ENCODE results near the gene ADARB1.

Gene ADARB1

DNA sequence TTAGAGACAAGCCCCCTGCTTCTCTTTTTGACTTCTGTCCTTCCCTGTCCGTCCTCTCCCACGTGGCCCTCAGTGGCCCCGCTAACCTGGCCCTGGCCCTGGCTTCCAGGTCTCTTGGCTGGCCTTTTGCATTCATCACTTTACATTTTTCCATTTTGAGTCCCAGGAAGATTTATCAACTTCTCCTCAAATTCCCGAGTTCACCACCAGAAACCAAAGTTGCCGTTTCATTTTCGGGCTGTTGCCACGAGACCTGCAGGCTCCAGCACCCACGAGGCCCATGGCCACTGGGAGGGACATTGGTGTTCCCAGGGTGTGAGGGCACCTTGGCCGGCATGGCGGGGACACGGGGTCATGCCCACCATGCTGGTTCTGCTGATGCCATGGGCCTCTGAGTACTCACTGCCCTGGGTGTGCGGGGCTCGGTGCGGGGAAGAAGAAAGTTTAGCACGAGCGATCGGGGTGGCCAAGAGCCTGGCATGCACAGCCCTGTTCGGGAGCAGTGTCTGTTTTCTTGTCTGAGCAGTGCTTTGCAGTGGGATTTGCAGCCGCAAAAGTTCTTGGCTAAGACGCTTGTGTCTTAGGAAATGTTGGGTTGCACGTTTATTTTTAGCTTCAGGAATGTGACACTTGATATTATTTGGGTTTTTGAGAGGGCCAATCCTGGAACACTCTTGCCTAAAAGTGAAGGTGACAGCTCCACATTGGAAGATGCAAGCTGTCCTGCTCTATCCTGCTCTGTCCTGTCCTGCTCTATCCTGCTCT lies 40.4 kb upstream of the ADARB1 start:
- Mint-ChIP-seq H3K36me3 (ENCODE audit: low read depth) (no peaks in the 10 kb centered on the region), H3K4me1 (ENCODE audit: low read depth) (no peaks in the 10 kb centered on the region), H3K27ac (no peak overlapping the region), H3K27me3 (peaks cover 13% of the 10 kb centered on the region), H3K4me3 (no peak overlapping the region), H3K9me3 (peaks cover 11% of the 10 kb centered on the region)
- DNase-seq, result no peak

DNA sequence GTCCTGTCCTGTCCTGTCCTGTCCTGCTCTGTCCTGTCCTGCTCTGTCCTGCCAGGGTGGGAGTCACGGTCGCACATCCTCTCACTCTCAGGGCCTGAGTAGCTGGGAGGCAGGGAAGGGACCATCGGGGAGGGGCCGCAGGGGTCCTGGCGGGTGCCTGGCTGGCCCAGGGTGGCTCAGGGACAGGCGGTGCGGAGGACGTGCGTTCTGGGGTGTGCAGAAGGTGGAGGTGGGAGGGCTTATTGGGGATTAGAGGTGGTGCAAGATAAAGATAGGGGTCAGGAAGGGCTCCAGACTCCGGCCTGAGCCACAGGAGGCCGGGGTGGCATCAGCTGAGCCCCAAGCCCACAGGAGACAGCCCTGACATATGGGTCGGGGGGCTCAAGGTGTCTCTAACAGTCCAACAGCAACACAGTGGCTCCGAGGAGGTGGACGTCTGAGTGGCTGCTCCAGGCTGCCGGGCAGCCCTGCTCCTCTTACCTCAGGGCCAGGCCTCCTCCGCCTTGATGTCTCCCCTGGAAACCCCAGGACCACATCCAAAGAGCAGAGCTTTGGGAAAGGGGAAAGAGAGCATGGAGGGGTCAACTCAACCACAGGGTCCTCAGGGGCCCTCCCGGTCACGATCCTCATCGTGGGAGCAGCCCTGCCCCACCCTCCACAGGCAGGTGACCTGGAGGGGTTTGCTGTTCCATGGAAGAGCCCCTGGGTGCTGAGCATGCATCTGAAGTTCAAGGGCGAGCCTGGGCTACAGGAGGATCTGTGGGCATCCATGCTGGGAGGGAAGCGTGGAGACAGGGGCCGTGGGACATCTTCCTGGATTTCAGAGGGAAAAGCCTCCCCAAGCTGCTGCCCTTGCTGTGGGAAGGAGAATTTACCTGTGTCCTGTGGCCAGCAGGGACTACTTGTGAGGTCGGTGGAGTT lies 39.6 kb upstream of the ADARB1 start:
- Mint-ChIP-seq H3K9me3 (peaks cover 11% of the 10 kb centered on the region), H3K27ac (no peak overlapping the region), H3K4me1 (ENCODE audit: low read depth) (no peaks in the 10 kb centered on the region), H3K27me3 (peaks cover 13% of the 10 kb centered on the region), H3K4me3 (no peak overlapping the region), H3K36me3 (ENCODE audit: low read depth) (no peaks in the 10 kb centered on the region)
- no peak for DNase-seq

DNA sequence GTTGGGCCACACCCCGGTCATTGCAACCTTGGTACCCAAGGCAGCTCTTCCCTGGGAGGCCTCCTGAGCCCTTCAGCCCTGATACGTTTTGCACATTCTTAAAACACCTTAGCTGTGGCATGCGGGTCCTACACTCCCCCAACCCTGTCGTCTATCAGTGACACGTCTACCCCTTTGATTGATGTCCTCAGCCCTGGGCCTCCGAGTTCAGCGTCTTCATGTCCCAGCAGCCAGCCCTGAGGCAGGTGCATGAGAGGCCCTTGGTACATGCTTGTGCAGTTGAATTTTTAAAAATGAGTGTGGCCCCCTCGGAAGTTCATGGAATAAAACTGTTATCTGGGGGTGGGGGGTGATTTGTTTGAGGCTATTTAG lies 38.9 kb upstream of the ADARB1 start:
- H3K4me1 Mint-ChIP-seq (ENCODE audit: low read depth), result no peaks in the 10 kb centered on the region
- peaks cover 10% of the 10 kb centered on the region for H3K27me3 Mint-ChIP-seq
- no peak overlapping the region for H3K27ac Mint-ChIP-seq
- H3K4me3 Mint-ChIP-seq, result no peak overlapping the region
- no peaks in the 10 kb centered on the region for H3K36me3 Mint-ChIP-seq (ENCODE audit: low read depth)
- no peak for DNase-seq
- H3K9me3 Mint-ChIP-seq, result peaks cover 11% of the 10 kb centered on the region

DNA sequence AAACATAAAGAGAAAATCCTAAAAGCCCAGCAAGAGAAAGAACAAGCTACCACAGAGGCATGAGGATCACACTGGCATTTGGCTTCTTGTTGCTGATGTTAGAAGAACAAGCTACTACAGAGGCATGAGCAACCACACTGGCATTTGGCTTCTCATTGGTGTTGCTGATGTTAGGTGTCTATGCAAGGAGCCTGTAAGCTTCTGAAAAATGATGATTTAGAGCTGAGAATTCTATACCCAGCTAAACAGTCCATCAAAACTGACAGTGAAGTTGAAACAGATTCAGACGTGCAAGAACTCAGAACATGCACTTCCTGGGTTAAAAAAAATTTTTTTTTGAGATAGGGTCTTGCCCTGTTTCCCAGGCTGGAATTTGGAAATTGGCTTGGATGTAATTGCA lies 37.8 kb upstream of the ADARB1 start:
- no peak overlapping the region for H3K27ac Mint-ChIP-seq
- H3K4me1 Mint-ChIP-seq (ENCODE audit: low read depth), result no peaks in the 10 kb centered on the region
- H3K36me3 Mint-ChIP-seq (ENCODE audit: low read depth), result no peaks in the 10 kb centered on the region
- DNase-seq, result no peak
- H3K4me3 Mint-ChIP-seq, result no peak overlapping the region
- peaks cover 11% of the 10 kb centered on the region for H3K9me3 Mint-ChIP-seq
- peaks cover 8% of the 10 kb centered on the region for H3K27me3 Mint-ChIP-seq

DNA sequence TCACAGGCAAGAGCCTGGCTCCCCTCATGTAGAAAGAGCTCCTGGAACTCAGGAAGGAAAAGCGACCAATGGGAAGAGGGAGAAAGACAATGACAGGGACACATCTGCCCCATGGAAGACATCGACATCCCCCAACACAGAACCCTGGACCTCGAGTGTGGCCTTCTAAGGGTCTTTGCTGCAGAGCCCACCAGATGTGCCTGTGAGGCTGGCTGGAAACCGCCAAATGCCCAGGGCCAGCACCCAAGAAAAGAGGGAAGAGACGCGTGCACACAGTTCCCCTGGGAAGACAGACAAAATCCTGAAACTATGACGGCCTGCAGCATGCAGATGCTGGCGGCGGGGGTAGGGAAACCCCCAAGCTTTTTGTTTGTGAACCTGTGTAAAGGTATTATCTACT lies 36.4 kb upstream of the ADARB1 start:
- H3K27ac Mint-ChIP-seq, result no peak overlapping the region
- H3K9me3 Mint-ChIP-seq, result peaks cover 11% of the 10 kb centered on the region
- H3K27me3 Mint-ChIP-seq, result peaks cover 8% of the 10 kb centered on the region

DNA sequence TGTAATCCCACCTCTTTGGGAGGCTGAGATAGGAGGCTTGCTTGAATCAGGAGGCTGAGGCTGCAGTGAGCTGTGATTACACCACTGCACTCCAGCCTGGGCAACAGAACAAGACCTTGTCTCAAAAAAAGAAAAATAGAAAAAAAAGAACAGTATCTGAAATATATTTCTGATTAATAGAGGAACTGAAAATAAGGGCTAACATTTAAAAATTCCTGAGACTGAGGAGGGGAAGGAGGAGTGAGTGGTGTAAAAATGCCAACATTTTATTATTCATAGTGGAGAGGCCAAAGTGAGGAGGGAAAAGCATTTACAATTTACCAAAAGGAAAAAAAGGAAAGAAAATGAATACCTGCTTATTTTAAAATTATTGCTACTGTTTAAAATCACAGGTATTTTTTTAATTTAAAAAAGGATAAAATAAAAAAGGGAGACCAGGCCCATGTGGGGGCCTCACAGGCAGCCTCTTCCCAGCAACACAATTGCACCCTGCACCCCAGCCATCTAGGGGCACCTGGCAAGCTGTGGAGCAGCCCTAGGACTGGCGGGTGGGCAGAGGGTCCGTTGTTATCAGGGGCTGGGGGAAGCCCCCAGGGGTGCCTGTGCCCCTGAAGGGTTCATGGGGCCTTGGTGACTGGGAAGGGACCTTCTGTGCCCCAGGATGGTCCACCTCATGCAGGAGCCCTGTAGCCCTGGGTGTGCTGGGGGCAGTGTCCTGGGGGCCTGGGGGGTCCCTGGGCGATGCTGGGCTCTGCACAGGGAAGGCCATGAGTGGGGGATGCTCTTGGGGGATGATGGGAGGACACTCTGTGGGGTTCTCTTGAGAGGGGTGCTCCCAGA lies 34.8 kb upstream of the ADARB1 start:
- Mint-ChIP-seq H3K4me1 (ENCODE audit: low read depth) (no peaks in the 10 kb centered on the region), H3K27ac (no peak overlapping the region), H3K9me3 (peaks cover 11% of the 10 kb centered on the region), H3K4me3 (no peak overlapping the region), H3K36me3 (ENCODE audit: low read depth) (no peaks in the 10 kb centered on the region), H3K27me3 (peaks cover 3% of the 10 kb centered on the region)
- no peak for DNase-seq

More for the DNA sequence above, 36.4 kb upstream of the ADARB1 start:
- Mint-ChIP-seq H3K36me3 (ENCODE audit: low read depth) (no peaks in the 10 kb centered on the region), H3K4me1 (ENCODE audit: low read depth) (no peaks in the 10 kb centered on the region), H3K4me3 (no peak overlapping the region)
- no peak for DNase-seq

DNA sequence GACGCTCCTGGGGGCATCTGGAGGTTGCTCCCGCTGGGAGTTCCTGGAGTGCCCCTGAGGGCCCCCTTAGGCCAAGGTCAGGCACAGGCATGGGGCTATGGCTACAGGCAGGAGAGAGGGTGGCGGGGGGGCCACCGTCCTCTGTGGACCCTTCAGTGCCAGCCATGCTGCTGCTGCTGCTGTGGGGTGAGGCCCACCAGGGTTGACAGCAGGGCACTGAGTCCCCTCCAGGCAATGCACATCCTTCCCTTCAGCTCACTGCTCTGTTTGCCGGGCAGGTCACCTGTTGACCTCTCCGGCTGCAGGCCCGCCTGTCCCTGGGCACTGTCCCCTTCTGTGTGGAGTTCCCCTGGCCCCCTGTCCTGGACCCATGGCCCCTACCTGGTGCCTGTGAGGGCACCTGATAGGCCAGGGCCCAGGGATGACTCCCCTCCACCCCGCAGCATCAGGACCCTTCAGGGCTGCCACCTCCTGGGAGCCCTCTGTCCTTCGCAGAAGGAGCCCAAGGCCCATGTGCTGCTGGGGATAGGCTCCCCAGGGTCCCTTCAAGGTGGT lies 34.1 kb upstream of the ADARB1 start:
- no peak overlapping the region for H3K27ac Mint-ChIP-seq
- H3K9me3 Mint-ChIP-seq, result peaks cover 11% of the 10 kb centered on the region
- H3K27me3 Mint-ChIP-seq, result peaks cover 8% of the 10 kb centered on the region
- H3K36me3 Mint-ChIP-seq (ENCODE audit: low read depth), result no peaks in the 10 kb centered on the region
- DNase-seq, result no peak
- H3K4me1 Mint-ChIP-seq (ENCODE audit: low read depth), result no peaks in the 10 kb centered on the region
- no peak overlapping the region for H3K4me3 Mint-ChIP-seq

DNA sequence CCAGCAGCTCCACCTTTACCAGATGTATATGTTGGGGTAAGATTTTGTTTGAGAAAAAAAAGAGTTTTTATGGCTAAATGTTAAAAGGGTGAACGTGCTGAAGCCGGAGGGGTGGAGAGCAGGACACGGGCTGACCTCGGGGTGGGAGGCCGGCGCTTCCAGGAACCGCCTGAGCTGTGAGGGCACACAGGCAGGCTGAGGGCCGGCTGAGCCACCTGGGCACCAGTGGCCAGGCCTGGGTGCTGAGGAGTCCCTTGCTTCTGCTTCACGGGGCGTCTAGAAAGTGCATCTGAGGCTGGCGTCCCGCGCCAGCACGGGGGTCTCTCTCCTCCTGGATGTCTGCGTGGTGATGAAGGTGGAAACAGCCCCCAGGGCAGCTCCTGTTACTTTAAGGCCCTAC lies 33.6 kb upstream of the ADARB1 start:
- no peaks in the 10 kb centered on the region for H3K4me1 Mint-ChIP-seq (ENCODE audit: low read depth)
- H3K27ac Mint-ChIP-seq, result no peak overlapping the region
- H3K9me3 Mint-ChIP-seq, result peaks cover 11% of the 10 kb centered on the region
- no peak for DNase-seq
- H3K4me3 Mint-ChIP-seq, result no peak overlapping the region
- H3K36me3 Mint-ChIP-seq (ENCODE audit: low read depth), result no peaks in the 10 kb centered on the region
- peaks cover 11% of the 10 kb centered on the region for H3K27me3 Mint-ChIP-seq

DNA sequence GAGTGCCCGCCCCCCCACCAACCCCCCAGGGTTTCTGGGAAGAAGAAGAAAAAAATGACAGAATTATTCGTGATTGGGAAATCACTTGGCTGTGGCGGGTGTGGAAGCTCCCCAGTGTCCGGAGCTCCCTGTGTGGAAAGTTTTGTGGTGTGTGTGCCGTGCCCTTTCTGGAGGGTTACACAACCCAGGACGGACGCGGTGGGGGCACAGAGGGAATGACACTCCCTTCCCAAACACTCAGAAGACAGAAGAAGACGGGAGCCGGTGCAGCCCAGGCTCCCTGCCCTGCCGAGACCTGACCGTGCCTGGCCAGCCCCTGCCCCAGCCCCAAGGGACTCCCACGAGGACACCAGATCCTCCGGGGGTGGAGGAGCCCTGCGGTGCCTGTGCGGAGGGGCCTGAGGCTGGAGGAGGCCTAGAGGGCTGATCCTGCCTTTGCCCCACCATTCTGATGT lies 33.0 kb upstream of the ADARB1 start:
- H3K9me3 Mint-ChIP-seq, result peaks cover 11% of the 10 kb centered on the region
- H3K4me3 Mint-ChIP-seq, result no peak overlapping the region
- no peaks in the 10 kb centered on the region for H3K36me3 Mint-ChIP-seq (ENCODE audit: low read depth)
- H3K27ac Mint-ChIP-seq, result no peak overlapping the region
- DNase-seq, result no peak
- peaks cover 11% of the 10 kb centered on the region for H3K27me3 Mint-ChIP-seq
- H3K4me1 Mint-ChIP-seq (ENCODE audit: low read depth), result no peaks in the 10 kb centered on the region

DNA sequence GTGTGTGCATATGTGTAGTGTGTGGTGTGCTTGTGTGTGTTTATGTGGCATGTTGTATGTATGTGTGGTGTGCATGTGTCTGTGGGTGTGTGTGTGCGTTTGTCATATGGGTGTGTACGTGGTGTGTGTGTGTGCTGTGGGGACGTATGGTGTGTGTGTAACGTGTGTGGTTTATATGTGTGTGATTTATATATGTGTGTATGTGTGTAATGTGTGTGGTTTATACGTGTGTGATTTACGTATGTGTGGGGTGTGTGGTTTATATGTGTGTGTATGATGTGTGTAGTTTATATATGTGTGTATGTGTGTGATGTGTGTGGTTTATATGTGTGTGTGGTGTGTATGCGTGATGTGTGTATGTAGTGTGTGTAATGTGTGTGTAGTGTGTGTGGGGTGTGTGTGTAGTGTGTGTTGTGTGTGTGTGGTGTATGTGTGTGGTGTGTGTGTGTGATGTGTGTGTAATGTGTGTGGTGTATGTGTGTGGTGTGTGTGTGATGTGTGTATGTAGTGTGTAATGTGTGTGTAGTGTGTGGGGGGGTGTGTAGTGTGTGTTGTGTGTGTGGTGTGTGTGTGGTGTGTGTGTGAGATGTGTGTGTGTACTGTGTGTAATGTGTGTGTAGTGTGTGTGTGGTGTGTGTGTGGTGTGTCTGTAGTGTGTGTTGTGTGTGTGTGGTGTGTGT lies 32.3 kb upstream of the ADARB1 start:
- DNase-seq, result no peak
- Mint-ChIP-seq H3K9me3 (peaks cover 10% of the 10 kb centered on the region), H3K4me3 (no peak overlapping the region), H3K27me3 (peaks cover 11% of the 10 kb centered on the region), H3K36me3 (ENCODE audit: low read depth) (no peaks in the 10 kb centered on the region), H3K27ac (no peak overlapping the region), H3K4me1 (ENCODE audit: low read depth) (no peaks in the 10 kb centered on the region)

DNA sequence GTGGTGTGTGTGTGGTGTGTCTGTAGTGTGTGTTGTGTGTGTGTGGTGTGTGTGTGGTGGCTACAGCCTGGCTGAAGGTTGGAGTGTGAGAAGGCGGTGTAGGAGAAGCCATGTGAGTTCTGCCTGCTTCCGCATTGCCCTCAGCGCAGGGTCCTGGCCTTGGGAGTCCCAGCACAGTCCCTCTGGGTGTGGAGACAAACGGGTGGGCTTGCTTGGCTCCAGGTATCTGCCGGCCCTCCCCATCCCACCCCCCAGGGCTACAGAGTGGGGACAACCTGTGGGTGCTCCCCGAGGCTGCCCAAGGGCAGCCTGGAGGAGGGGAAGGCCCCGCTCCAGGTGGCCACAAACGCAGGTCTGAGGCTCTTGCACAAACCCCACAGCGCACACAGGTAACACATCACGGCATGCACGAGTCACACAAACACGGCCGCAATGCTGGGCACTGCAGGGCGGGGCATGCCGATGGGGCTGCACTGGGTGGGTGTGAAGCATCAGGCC lies 31.7 kb upstream of the ADARB1 start:
- Mint-ChIP-seq H3K4me1 (ENCODE audit: low read depth) (no peaks in the 10 kb centered on the region), H3K4me3 (no peak overlapping the region), H3K36me3 (ENCODE audit: low read depth) (no peaks in the 10 kb centered on the region), H3K27me3 (peaks cover 11% of the 10 kb centered on the region), H3K27ac (no peak overlapping the region), H3K9me3 (peaks cover 10% of the 10 kb centered on the region)
- no peak for DNase-seq

DNA sequence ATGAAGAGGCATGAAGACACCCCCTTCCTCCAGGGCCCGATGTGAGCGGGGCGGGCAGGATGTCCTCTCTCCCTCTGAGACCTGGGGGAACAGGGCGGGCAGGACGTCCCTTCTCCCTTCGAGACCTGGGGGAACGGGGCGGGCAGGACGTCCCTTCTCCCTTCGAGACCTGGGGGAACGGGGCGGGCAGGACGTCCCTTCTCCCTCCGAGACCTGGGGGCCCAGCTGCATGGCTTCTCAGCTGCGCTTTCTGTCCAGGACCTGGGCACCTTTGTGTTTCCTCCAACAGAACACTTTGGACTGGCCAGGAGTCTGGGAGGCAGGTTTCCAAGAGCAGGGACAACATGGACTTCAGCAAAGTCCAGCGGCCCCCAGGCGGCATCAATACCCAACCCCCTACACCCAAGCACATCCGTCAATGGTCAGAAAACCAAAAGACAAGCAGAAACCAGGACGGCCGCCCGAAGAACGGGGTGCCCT lies 30.8 kb upstream of the ADARB1 start:
- H3K36me3 Mint-ChIP-seq (ENCODE audit: low read depth), result no peaks in the 10 kb centered on the region
- DNase-seq, result no peak
- no peak overlapping the region for H3K27ac Mint-ChIP-seq
- peaks cover 11% of the 10 kb centered on the region for H3K27me3 Mint-ChIP-seq
- no peak overlapping the region for H3K4me3 Mint-ChIP-seq
- H3K4me1 Mint-ChIP-seq (ENCODE audit: low read depth), result no peaks in the 10 kb centered on the region
- H3K9me3 Mint-ChIP-seq, result peaks cover 10% of the 10 kb centered on the region

DNA sequence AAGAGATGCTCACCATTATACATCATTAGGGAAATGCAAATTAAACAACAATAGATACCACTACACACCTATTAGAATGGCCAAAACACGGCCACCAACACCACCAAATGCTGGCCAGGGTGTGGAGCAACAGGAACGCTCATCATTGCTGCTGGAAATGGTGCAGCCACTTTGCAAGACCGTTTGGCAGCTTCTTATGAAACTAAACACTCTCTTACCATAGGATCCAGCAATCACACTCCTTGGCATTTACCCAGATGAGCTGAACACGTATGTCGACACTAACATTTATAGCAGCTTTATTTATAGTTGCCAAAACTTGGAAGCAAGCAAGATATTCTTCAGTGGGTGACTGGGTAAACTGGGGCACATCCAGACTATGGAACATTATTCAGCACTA lies 28.9 kb upstream of the ADARB1 start:
- no peak overlapping the region for H3K4me3 Mint-ChIP-seq
- H3K9me3 Mint-ChIP-seq, result peaks cover 10% of the 10 kb centered on the region
- no peaks in the 10 kb centered on the region for H3K4me1 Mint-ChIP-seq (ENCODE audit: low read depth)
- H3K36me3 Mint-ChIP-seq (ENCODE audit: low read depth), result no peaks in the 10 kb centered on the region
- H3K27ac Mint-ChIP-seq, result no peak overlapping the region
- DNase-seq, result no peak
- peaks cover 11% of the 10 kb centered on the region for H3K27me3 Mint-ChIP-seq

Data from activated T-cell treated with anti-CD3 and anti-CD28 coated beads, Interleukin-2, amount 50 U/mL, for 24 hours (primary cell).